GM12892 (cell line): ENCODE measurements around the gene KCNN2.

Source experiments
- POLR2A ChIP-seq: IDR thresholded peaks from 2 replicates; pipeline ENCODE4 v1.6.1; 2011; ENCODE audit warnings: low read depth, low read length, control low read depth
- POLR2AphosphoS5 ChIP-seq: IDR thresholded peaks from 2 replicates; pipeline ENCODE4 v1.6.1; 2011; ENCODE audit warnings: low read depth, low read length, control low read depth

- no peak for TF ChIP-seq POLR2AphosphoS5
- TF ChIP-seq POLR2A = no peak
These were observed 76.6 kb downstream of the KCNN2 start for GRCh38 chr5:114438471-114438870.
